ENCODE data around the gene AGBL1.

- no peak for TF ChIP-seq CTCF (IDR thresholded peaks at IDR 0.05)
- TF ChIP-seq EZH2phosphoT487 (IDR thresholded peaks at IDR 0.05), result no peak
Observed at GRCh38 chr15:86337071-86337470, 257.4 kb downstream of the AGBL1 start.

All from neural progenitor cell (in vitro differentiated cells).